ENCODE data around the gene TMEM267. TPM values are rescaled to one million over a fixed set of nuclear protein-coding genes. Genes with fewer than 3 reads are reported as not detected.

TMEM267 gene
- total and polyA plus RNA-seq, 10 of the 15 experiments (the other 5 are each of a cell fraction or from before 2014, with no cell fraction given): 7.7 to 37.3 (median 13.3) TPM

GRCh38 chr5:43427306-43427705 lies 56.4 kb downstream of the TMEM267 start:
- CTCF ChIA-PET: no interaction called here
- WGBS (ENCODE audit: insufficient coverage, insufficient replicate concordance, low lambda C conversion rate, missing lambda C conversion rate): 46% methylated on average over 4 of the region's 4 CpGs

More at GRCh38 chr5:43427306-43427705, 56.4 kb downstream of the TMEM267 start:
- ATAC-seq: peak; percentile 69
- Histone ChIP-seq H3K9me3 (replicated peaks; ENCODE audit: control insufficient read depth, insufficient read depth, low read length) (no peaks in the 10 kb centered on the region), H3K27ac (ENCODE audit: control insufficient read depth, insufficient read depth) (no peak overlapping the region), H3K27me3 (replicated peaks in 1 of 2; ENCODE audit: control insufficient read depth in 2 of 2, insufficient read depth in 2 of 2, low read length in 1 of 2) (no peaks in the 10 kb centered on the region), H4K20me1 (ENCODE audit: control insufficient read depth, insufficient read depth) (no peaks in the 10 kb centered on the region), H3K4me1 (ENCODE audit: control insufficient read depth, insufficient read depth, low read length) (no peaks in the 10 kb centered on the region), H3K4me2 (ENCODE audit: control insufficient read depth, insufficient read depth) (no peak overlapping the region), H3K36me3 (ENCODE audit: control insufficient read depth in 2 of 2, insufficient read depth in 2 of 2, low read length in 1 of 2) (no peaks in the 10 kb centered on the region), H3K4me3 (no peak overlapping the region), H2AFZ (ENCODE audit: control insufficient read depth, low read depth, low read length) (no peak overlapping the region), H3K79me2 (ENCODE audit: control insufficient read depth, insufficient read depth, low read length) (no peaks in the 10 kb centered on the region), H3K9ac (ENCODE audit: control insufficient read depth, insufficient read depth, low read length) (no peak overlapping the region)
- FAIRE-seq: no peak
- TF ChIP-seq EGR1 (IDR thresholded peaks at IDR 0.05; ENCODE audit: borderline replicate concordance in 1 of 2, low read depth in 2 of 2, low read length in 2 of 2): no peak
- TF ChIP-seq IRF3 (IDR thresholded peaks at IDR 0.05): no peak
- TF ChIP-seq POLR2AphosphoS5 (IDR thresholded peaks at IDR 0.05; ENCODE audit: low read length): no peak
- no peak for TF ChIP-seq TARDBP (IDR thresholded peaks at IDR 0.05; ENCODE audit: borderline replicate concordance)
- no peak for TF ChIP-seq CHD4 (IDR thresholded peaks at IDR 0.05)
- TF ChIP-seq GABPA (IDR thresholded peaks at IDR 0.05; ENCODE audit: low read depth): no peak
- TF ChIP-seq, protein P1, sequence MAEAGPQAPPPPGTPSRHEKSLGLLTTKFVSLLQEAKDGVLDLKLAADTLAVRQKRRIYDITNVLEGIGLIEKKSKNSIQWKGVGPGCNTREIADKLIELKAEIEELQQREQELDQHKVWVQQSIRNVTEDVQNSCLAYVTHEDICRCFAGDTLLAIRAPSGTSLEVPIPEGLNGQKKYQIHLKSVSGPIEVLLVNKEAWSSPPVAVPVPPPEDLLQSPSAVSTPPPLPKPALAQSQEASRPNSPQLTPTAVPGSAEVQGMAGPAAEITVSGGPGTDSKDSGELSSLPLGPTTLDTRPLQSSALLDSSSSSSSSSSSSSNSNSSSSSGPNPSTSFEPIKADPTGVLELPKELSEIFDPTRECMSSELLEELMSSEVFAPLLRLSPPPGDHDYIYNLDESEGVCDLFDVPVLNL (IDR thresholded peaks at IDR 0.05; ENCODE audit: low read depth, low read length): no peak
- TF ChIP-seq TCF12 (IDR thresholded peaks at IDR 0.05; ENCODE audit: low read depth, low read length): no peak
- no peak for TF ChIP-seq HDGF (IDR thresholded peaks at IDR 0.05)
- no peak for TF ChIP-seq ZNF207 (IDR thresholded peaks at IDR 0.05; ENCODE audit: borderline replicate concordance)
- intact Hi-C loops (cut with micrococcal nuclease; ENCODE audit: unreplicated experiment) (no loop called here), in situ Hi-C loops (cut with MboI) (no loop called here)
- ChIA-PET SMC1A (ENCODE audit: uncharacterized antibody, unreplicated experiment) (no interaction called here), RAD21 (ENCODE audit: unreplicated experiment) (no interaction called here), POLR2A (no interaction called here)
- DNase-seq (ENCODE audit: low read depth, low spot score): no peak
- no TSS peak for BruUV-seq (replicated peaks)

Measured in GM12878 (cell line).